IMR-90 (cell line): ENCODE measurements around the gene ENOX1. TPM values are rescaled to one million over a fixed set of nuclear protein-coding genes. Genes with fewer than 3 reads are reported as not detected.

Experiments used
- ATAC-seq: fragments of 200-7000 bp; cut with Tn5 transposase; 2 replicates; pipeline ENCODE4 v1.9.1; 2020; ENCODE audit warnings: low read depth, mild to moderate bottlenecking, moderate library complexity
- BruUV-seq: library from RNA; stranded (reverse); fragments of 400-500 nt; replicated peaks from 2 replicates; lab custom pipeline; 2021; lab: Mats Ljungman, UMichigan
- CTCF ChIA-PET: fragments of 300-600 bp; formaldehyde crosslinking; extraction: SDS; loops from one replicate; lab custom pipeline; 2021; ENCODE audit warnings: antibody characterized with exemption; lab: Yijun Ruan, JAX
- POLR2A ChIA-PET: fragments of 300-600 bp; sonication (Branson Sonifier 250); formaldehyde crosslinking; loops from one replicate; lab custom pipeline; 2022; ENCODE audit warnings: antibody characterized with exemption; ENCODE audit not compliant: unreplicated experiment; lab: Charles Lee
- DNase-seq: peaks from one replicate; pipeline ENCODE4 v3.0.0; 2013
- H2AFZ ChIP-seq: replicated peaks from 2 replicates; pipeline ENCODE3; 2013; ENCODE audit warnings: low read length, mild to moderate bottlenecking; ENCODE audit not compliant: poor library complexity
- H2AK5ac ChIP-seq: 2 replicates; pipeline ENCODE4 v1.6.1; 2013; ENCODE audit warnings: low read depth, low read length, inconsistent platforms
- H2AK9ac ChIP-seq: replicated peaks from 2 replicates; pipeline ENCODE3; 2013; ENCODE audit warnings: mild to moderate bottlenecking, low read depth, low read length, moderate library complexity; ENCODE audit not compliant: poor library complexity
- H2BK120ac ChIP-seq: 2 replicates; pipeline ENCODE4 v1.6.1; 2013; ENCODE audit warnings: low read depth, low read length, inconsistent platforms
- H2BK15ac ChIP-seq: 3 replicates; pipeline ENCODE4 v1.6.1; 2013; ENCODE audit warnings: low read depth, low read length, inconsistent platforms
- H2BK20ac ChIP-seq: 2 replicates; pipeline ENCODE4 v1.6.1; 2013; ENCODE audit warnings: low read depth, mild to moderate bottlenecking, inconsistent platforms, low read length, moderate library complexity
- H2BK5ac ChIP-seq: 2 replicates; pipeline ENCODE4 v1.6.1; 2013; ENCODE audit warnings: mild to moderate bottlenecking, low read depth, low read length, inconsistent platforms; ENCODE audit not compliant: poor library complexity, severe bottlenecking
- H3K14ac ChIP-seq: replicated peaks from 2 replicates; pipeline ENCODE4 v1.6.1; 2013; ENCODE audit warnings: low read depth, low read length, inconsistent platforms
- H3K18ac ChIP-seq: 2 replicates; pipeline ENCODE4 v1.6.1; 2013; ENCODE audit warnings: low read depth, low read length, control low read depth
- H3K23ac ChIP-seq: 2 replicates; pipeline ENCODE4 v1.6.1; 2013; ENCODE audit warnings: low read depth, low read length, inconsistent platforms
- H3K27ac ChIP-seq: 2 replicates; pipeline ENCODE4 v1.5.1; 2013; ENCODE audit warnings: mild to moderate bottlenecking, control low read depth, low read length; ENCODE audit not compliant: insufficient read depth
- H3K27me3 ChIP-seq: 2 replicates; pipeline ENCODE4 v1.6.1; 2013; ENCODE audit warnings: low read length; ENCODE audit not compliant: control insufficient read depth, insufficient read depth
- H3K36me3 ChIP-seq: 2 replicates; pipeline ENCODE4 v1.6.1; 2013; ENCODE audit warnings: low read length, mixed read lengths; ENCODE audit not compliant: control insufficient read depth, insufficient read depth
- H3K4ac ChIP-seq: 2 replicates; pipeline ENCODE4 v1.6.1; 2013; ENCODE audit warnings: low read depth, low read length, inconsistent platforms
- H3K4me1 ChIP-seq: 2 replicates; pipeline ENCODE4 v1.6.1; 2013; ENCODE audit warnings: low read length, mixed read lengths; ENCODE audit not compliant: control insufficient read depth, insufficient read depth
- H3K4me2 ChIP-seq: 2 replicates; pipeline ENCODE4 v1.6.1; 2013; ENCODE audit warnings: low read depth, mild to moderate bottlenecking, control low read depth, low read length, moderate library complexity
- H3K4me3 ChIP-seq: 2 replicates; pipeline ENCODE4 v1.5.1; 2013; ENCODE audit warnings: low read depth, mild to moderate bottlenecking, control low read depth, low read length, moderate library complexity; ENCODE audit not compliant: insufficient read depth
- H3K56ac ChIP-seq: 2 replicates; pipeline ENCODE4 v1.6.1; 2013; ENCODE audit warnings: low read length, inconsistent platforms; ENCODE audit not compliant: insufficient read depth; ENCODE audit errors: extremely low read depth
- H3K79me1 ChIP-seq, 2 experiments: 2 replicates each; pipeline ENCODE4 v1.6.1; 2013; ENCODE audit warnings: low read length in 2 of 2, inconsistent platforms in 1 of 2, low read depth in 1 of 2
- H3K9ac ChIP-seq: 2 replicates; pipeline ENCODE4 v1.6.1; 2013; ENCODE audit warnings: low read depth, low read length, control low read depth
- H3K9me1 ChIP-seq: 2 replicates; pipeline ENCODE4 v1.6.1; 2013; ENCODE audit warnings: low read length, inconsistent platforms; ENCODE audit not compliant: insufficient read depth
- H3K9me3 ChIP-seq: 2 replicates; pipeline ENCODE4 v1.6.1; 2013; ENCODE audit warnings: low read length; ENCODE audit not compliant: control insufficient read depth, insufficient read depth
- H4K20me1 ChIP-seq: 2 replicates; pipeline ENCODE4 v1.6.1; 2013; ENCODE audit warnings: low read length, inconsistent platforms; ENCODE audit not compliant: insufficient read depth
- H4K5ac ChIP-seq: 2 replicates; pipeline ENCODE4 v1.6.1; 2013; ENCODE audit warnings: mild to moderate bottlenecking, low read depth, low read length, control low read depth
- H4K8ac ChIP-seq, 2 experiments: 2 replicates each; pipeline ENCODE4 v1.6.1; 2013; ENCODE audit warnings: low read depth in 2 of 2, low read length in 2 of 2, control low read depth in 1 of 2, inconsistent platforms in 1 of 2
- H4K91ac ChIP-seq: 2 replicates; pipeline ENCODE4 v1.6.1; 2013; ENCODE audit warnings: low read depth, low read length, inconsistent platforms; ENCODE audit not compliant: insufficient read depth
- CEBPB ChIP-seq: IDR thresholded peaks from 2 replicates; pipeline ENCODE4 v1.6.1; 2012; ENCODE audit warnings: low read depth, low read length, improper control_type of control experiment
- CTCF ChIP-seq: conservative IDR thresholded peaks from 2 replicates; pipeline ENCODE4 v1.5.1; 2012; ENCODE audit warnings: mild to moderate bottlenecking, low read depth, low read length, improper control_type of control experiment
- MAFK ChIP-seq: IDR thresholded peaks from 2 replicates; pipeline ENCODE4 v1.6.1; 2012; ENCODE audit warnings: low read depth, low read length, improper control_type of control experiment
- MXI1 ChIP-seq: IDR thresholded peaks from 2 replicates; pipeline ENCODE4 v1.6.1; 2012; ENCODE audit warnings: low read depth, mild to moderate bottlenecking, low read length, moderate library complexity, borderline replicate concordance
- NFE2L2 ChIP-seq: fragments of 150-350 bp; IDR thresholded peaks from 2 replicates; pipeline ENCODE4 v1.6.1; 2016; ENCODE audit warnings: low read depth, mild to moderate bottlenecking, low read length
- POLR2A ChIP-seq: IDR thresholded peaks from 2 replicates; pipeline ENCODE4 v1.6.1; 2012; ENCODE audit warnings: mild to moderate bottlenecking, low read depth, low read length
- RAD21 ChIP-seq: IDR thresholded peaks from 2 replicates; pipeline ENCODE4 v1.6.1; 2012; ENCODE audit warnings: low read length, improper control_type of control experiment
- SMC3 ChIP-seq: fragments of 150-350 bp; IDR thresholded peaks from 2 replicates; pipeline ENCODE4 v1.6.1; 2016; ENCODE audit warnings: low read depth, mild to moderate bottlenecking, antibody characterized with exemption, low read length, moderate library complexity
- USF2 ChIP-seq: fragments of 150-350 bp; IDR thresholded peaks from 2 replicates; pipeline ENCODE4 v1.6.1; 2017; ENCODE audit warnings: mild to moderate bottlenecking, antibody characterized with exemption, low read length, low read depth
- WGBS, 2 experiments: methylation state at CpG; one replicate each; pipeline versions ENCODE4 v1.1.5 to v1.1.7; 2013; ENCODE audit warnings: missing lambda C conversion rate in 2 of 2; ENCODE audit not compliant: insufficient read length in 1 of 2; ENCODE audit errors: extremely low coverage in 2 of 2; 5-methylcytosine and 5-hydroxymethylcytosine counted together
- dilution Hi-C: fragments of 300-500 bp; cut with HindIII; formaldehyde crosslinking; loops from one replicate; pipeline ENCODE4 v1.14.3; 2018; ENCODE audit warnings: low sequenced_read_pairs; ENCODE audit not compliant: unreplicated experiment
- in situ Hi-C: fragments of 300-500 bp; cut with MboI; formaldehyde crosslinking; loops from 3 replicates; pipeline ENCODE4 v1.14.3; 2019; ENCODE audit warnings: low sequenced_read_pairs, inconsistent platforms, mixed read lengths
- intact Hi-C: fragments of 100-400 bp; cut with micrococcal nuclease; formaldehyde crosslinking; loops from 2 replicates; pipeline ENCODE4 v1.10.0; 2022
- polyA plus RNA-seq, 3 experiments: library from polyadenylated mRNA; depleted of rRNA; stranded (reverse); fragments of >200 nt; gene quantifications; 2 replicates each; pipeline ENCODE4 v1.2.3, GENCODE V29; 2012; ENCODE audit warnings: low replicate concordance in 1 of 3
- total RNA-seq: library from RNA; depleted of rRNA; stranded (reverse); fragments of >200 nt; gene quantifications from 2 replicates; pipeline ENCODE4 v1.2.3, GENCODE V29; 2012

The ENOX1 gene
- total and polyA plus RNA-seq, 2 of the 4 experiments (the other 2 are of a cell fraction) = 0.99 to 1.3 TPM

DNA sequence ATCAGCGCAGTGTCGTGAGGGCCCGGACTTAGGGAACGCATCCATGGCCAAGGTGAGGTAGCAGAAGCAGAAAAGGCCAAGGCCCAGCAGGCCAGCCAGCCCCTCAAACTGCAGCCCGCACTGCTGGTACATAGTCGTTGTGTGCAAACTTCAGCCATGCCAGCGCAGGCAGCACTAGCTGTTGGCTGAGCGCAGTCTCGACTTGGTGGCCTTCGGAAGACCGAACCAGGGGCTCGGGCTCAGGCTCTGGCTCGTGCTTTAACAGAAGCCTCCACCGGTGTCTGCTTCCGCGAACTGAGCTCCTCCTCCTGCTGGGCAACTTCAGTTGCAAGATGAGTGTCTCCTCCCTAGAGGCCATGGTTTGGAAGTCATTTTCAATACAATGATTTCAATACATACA, 605.9 kb downstream of the ENOX1 start:
- no peak overlapping the region for H3K9ac ChIP-seq
- ATAC-seq = no peak
- ChIA-PET CTCF (no interaction called here), POLR2A (no interaction called here)
- no peak overlapping the region for H3K4ac ChIP-seq
- H3K4me1 ChIP-seq = no peaks in the 10 kb centered on the region
- no peaks in the 10 kb centered on the region for H3K27me3 ChIP-seq
- no peaks in the 10 kb centered on the region for H3K9me1 ChIP-seq
- no peak overlapping the region for H4K91ac ChIP-seq
- H4K8ac ChIP-seq = no peak overlapping the region
- H3K27ac ChIP-seq = no peak overlapping the region
- DNase-seq = no peak
- H2BK20ac ChIP-seq = no peak overlapping the region
- intact Hi-C loops = no loop called here
- in situ Hi-C loops = no loop called here
- H2AK5ac ChIP-seq = no peak overlapping the region; the same call in 1 of the 2 replicates
- H3K23ac ChIP-seq = no peak overlapping the region
- H2AK9ac ChIP-seq = no peak overlapping the region
- H3K4me2 ChIP-seq = no peak overlapping the region
- no TSS peak for BruUV-seq
- H2BK5ac ChIP-seq = no peak overlapping the region
- no peaks in the 10 kb centered on the region for H4K20me1 ChIP-seq
- no peak overlapping the region for H2BK120ac ChIP-seq
- WGBS, 2 experiments = 90% methylated on average over 16 of the region's 16 CpGs; no CpG with 5 or more reads in 1 of the 2 experiments
- no peak overlapping the region for H3K4me3 ChIP-seq
- H3K18ac ChIP-seq = no peak overlapping the region
- no peak for TF ChIP-seq USF2
- TF ChIP-seq CEBPB = no peak
- TF ChIP-seq NFE2L2 = no peak
- no peak for TF ChIP-seq CTCF
- no peak for TF ChIP-seq SMC3
- no peak for TF ChIP-seq MAFK
- TF ChIP-seq POLR2A = no peak
- no peak for TF ChIP-seq MXI1
- no peak for TF ChIP-seq RAD21
- peak overlapping the region; percentile 51 for H2AFZ ChIP-seq
- H3K9me3 ChIP-seq = peaks cover 2% of the 10 kb centered on the region; the same call in 1 of the 2 replicates
- H2BK15ac ChIP-seq = no peak overlapping the region
- H3K56ac ChIP-seq = no peak overlapping the region
- dilution Hi-C loops = no loop called here
- H3K14ac ChIP-seq = no peak overlapping the region
- no peak overlapping the region for H4K5ac ChIP-seq
- H3K79me1 ChIP-seq = no peaks in the 10 kb centered on the region
- no peaks in the 10 kb centered on the region for H3K36me3 ChIP-seq
